DMS53 (cell line): Measurements from ENCODE around the gene TBC1D2B.

Experiments used
- DNase-seq: peaks from one replicate; lab custom pipeline; 2025; lab: John Stamatoyannopoulos, UW

TBC1D2B gene

DNA sequence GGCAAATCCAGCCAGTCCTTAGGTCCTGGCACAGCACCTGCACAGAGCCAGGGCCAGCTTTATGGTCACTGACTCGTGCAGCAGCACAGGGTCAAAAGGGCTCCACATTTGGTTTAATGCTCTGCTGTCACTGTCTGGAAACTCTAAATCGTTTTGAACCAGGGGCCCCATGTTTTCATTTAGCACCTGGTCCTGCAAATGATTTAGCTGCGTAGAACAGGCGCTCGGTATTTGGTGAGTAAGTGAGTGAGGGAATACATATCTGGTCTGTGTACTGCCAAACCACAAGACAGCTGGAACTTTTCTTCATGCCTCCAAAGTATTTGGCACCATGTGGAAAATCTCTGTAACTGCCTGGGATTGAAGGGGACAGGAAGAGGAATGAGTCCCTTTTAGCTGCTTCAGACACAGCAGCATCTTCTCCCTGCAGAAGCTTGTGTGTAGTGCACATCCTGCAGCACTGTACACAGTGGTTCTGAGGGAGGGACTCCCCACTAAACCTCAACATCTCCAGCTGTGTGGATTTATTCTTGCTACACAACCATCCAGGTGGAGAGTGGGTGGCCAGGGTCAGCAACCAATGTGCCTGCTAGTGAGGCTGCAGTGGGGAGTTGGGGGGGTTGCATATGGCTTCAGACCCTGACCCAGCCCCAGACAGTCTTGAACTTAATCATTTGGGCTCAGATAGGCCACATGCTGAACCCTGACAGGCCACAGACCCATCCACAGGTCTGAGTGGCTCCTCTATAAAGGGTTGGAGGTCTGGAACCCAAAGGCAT is 15.9 kb upstream of the TBC1D2B start:
- no peak for DNase-seq

DNA sequence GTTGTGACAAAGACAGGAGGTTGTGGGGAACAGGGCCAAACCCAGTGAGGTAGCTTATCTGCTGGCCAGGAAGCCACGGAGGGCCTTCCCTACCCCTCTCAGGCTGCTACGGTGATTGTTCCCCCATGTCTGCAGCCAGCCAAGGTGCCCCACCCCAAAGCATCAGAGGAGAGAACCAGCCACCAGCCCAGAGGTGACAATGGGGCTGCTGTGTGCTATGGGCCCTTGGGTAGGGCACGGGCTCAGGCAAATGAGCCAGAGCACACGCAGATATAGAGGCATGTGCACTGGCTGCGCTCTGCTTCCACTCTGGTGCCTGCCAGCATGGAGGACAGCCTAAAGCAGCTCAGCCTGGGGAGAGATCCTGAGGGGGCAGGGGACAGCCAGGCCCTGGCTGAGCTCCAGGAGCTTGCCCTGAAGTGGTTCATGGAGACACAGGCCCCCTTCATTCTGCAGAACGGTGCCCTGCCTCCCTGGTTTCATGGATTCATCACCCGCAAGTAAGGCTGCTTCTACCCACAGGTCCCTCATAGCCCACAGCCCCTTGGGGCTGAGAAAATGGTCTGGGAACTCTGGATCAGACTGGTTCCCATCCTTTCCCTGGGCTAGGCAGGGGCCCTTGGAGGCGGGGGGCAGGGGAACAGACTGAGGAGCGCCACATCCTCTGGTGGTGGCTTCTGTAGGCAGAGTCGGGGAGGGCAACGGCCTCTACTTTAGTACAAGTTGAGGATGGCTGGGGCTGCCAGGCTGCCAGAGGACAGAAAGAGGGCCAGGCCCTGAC is 14.9 kb upstream of the TBC1D2B start, which contains the start of gene SH2D7:
Gene SH2D7 (plus strand): TSS at position 301 of the 781 bp plus-strand sequence. CDS start 24 bp downstream, at position 325.
- no peak for DNase-seq

DNA sequence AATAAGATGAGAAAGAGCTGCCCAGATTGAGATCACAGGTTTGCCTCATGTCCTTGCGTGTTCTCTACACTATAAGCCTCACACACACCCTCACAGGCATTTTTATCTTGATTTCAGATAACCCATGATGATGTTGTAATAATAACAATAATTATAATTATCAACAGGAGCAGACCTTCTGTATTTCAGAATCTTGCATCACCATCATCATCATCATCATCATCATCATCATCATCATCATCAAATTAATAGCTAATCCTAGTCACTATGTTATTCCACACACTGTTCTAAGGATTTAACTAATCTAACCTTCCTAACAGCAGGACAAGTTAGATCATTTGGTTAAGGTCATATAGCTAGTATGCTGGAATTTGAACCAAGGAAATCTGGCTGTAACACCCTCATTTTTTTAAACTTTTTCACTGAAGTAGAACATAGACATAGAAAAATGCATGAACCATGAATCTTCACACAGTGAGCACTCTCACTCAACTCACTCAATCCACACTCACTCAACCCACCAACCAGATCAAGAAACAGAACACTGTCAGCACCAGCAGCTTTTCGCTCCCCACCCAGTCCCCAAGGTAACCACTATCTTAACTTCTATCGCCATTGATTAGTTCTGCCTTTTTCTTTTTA is 13.0 kb upstream of the TBC1D2B start:
- DNase-seq: no peak

DNA sequence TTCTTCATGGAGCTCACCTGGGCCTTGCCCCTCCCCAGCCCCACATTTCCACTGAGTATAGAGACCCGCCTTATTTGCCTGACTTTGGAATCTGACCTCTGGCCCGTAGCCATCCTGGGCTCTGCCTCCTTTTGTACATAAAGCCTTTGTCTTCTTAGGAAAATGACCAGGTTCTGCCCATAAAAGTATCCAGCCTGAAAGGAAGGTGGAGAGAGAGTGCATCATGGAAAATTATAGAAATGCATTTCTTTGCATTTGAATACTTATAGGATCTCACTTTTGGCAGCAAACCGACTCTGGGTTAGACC is 11.2 kb upstream of the TBC1D2B start:
- DNase-seq: no peak

DNA sequence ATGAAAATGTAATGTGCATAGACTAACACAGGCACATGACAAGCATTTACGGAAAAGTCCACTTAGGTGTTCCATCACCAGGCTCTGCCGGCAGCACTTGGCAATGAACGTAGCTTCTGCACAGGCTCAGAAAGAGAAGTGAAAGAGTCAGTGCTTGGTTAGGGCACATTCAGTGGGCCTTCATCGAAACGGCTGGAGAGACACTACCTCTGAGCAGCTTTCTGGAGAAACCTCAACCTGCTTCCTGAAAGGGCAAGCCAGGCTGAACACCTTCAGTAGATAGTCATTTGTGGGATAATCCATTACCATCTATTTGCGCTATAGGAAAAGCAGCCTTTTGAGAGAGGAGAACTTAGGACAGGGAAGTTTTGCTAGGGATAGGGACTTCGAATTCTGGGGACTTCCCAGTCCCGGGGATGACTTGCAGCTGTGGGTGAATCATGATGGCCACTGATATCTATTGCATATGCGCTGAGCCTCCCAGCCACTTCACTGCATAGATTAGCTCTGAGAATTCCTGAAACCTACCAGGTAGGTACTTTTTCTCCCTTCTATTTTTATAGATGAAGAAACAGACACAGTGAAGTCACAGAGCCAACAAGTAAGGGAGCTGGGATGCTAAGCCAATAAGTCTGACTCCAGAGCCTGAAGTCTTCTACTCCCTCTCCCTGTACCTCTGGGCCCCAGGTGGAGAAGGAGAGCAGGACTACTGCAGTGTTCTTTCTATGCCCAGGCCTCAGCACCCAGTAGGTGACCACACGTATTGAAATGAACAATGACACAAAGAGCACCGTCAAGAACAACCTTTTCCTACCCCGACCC is 10.7 kb upstream of the TBC1D2B start:
- no peak for DNase-seq

DNA sequence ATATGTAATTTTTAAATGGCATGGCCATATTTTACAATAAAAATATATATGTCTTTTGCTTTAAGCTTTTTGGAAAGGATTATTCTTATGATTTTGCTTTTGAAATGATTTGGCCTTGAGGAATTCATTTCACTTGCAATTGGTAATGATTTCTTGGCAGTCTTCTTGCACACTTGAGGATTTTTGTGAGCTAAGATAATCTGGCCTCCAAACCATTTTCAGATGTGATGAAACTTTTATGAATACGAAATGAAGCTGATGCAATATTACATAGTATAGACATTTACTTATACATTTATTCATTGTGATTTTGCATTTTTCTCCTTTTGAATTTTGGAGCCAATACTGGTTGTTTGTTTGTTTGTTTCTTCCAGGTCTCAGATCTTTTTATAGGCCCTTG is 8.4 kb upstream of the TBC1D2B start:
- DNase-seq: no peak

DNA sequence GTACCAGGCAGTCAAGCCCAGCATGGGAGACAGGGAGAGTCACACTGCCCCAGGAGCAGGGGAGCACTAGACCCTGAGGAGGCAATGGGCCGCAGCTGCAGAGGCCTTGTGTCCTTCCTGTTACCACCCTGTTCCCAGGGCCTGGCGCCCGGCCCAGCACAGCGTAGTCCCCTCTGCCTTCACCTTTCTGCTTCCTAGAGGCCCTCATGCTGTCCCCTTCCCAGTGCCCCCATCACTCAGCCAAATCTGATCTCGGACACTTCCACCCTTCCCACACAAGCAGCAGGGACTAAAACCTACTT is 6.9 kb upstream of the TBC1D2B start:
- DNase-seq: no peak

DNA sequence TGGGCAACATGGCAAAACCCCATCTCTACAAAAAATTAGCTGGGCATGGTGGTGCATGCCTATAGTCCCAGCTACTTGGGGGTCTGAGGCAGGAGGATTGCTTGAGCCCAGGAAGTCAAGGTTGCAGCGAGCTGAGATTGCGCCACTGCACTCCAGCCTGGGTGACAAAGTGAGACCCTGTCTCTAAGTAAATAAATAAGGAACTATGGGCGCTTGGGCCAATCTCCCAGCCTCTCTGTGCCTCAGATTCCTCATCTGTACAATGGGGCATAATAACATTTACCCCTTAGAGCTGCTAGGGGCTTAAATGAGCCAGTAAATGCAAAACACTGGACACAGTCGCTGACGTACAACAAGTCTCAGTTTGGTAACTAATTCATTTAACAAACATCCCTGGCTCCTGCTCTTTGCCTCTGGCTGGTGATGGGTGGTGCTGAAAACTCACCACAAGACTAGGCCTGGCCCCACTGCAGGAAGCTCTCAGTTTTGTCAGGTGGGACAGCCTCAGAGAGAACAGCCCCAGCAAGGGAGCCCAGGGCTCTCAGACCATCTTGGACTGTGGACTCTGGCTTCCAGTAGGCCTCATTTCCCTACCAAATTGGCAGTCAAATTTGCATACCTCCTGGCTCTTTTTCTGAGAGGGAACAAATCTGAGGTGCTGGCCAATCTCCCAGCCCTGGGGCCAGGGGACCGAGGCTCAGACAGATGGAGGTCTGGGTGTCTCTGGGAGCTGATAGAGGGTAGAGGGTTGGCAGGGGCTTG is 6.4 kb upstream of the TBC1D2B start:
- no peak for DNase-seq

DNA sequence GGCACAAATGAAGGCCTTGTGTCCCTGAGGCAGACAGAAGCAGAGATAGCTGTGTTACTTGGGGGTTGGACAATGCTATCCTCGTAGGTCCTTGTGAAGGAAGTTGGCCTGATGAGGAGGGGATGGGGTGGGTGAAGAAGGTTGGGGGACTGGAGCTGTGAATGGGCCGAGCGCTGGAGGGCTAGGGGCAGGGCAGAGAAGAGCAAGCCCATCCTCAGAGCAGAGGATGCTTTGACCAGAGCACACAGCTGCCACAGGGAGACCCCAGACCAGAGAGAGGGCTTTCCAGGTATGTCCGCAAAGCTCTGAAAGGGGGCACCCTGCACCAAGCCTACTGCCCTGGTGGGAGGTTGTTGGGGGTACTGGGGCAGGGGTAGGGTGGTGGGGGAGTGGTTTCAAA is 5.7 kb upstream of the TBC1D2B start:
- no peak for DNase-seq

DNA sequence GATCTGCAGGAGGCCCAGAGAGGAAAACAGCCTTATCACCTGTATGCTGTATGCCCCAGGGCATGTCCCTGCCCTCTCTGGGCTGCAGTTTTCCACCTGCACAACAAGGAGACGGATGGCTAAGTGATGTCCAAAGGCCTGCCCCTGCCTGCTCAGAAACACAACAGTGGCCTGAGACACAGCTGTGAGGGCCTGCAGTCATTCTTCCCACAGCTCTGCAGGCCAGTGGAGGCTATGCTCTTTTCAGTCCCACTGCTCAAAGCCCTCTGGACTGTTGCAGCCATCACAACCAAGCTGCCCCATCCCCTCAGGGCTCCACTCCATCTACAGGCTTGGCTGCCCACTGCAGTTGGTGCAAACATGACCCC is 5.2 kb upstream of the TBC1D2B start:
- no peak for DNase-seq

DNA sequence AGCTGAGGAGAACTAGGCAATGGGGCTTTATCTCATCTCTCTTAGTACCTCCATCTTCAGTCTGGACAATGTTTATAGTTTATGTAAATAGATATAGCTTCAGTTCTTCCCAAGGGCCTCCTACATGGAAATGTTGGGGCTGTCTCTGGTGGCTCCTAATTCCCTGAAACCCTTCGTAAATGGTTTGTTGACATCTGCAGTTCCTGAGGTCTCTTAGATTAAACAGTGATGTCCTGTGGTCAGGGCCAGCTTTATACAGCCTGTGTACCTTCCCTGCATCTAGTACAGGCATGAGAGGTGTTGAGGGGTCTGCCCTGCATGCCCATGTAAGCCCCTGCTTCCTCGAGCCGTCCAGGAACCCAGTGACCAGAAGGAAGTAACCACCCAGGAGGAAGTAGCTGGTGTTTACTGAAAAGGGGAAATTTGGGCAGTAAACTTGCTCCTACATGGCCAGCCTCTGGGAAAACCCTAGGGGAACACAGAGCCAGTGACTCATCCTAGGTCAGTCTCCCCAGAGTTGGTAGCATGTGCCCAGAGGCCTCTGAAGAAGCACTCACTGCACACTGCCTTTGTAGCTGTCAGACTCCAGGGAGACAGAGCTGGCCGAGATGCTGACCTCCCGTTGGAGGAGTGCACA is 4.7 kb upstream of the TBC1D2B start:
- no peak for DNase-seq

DNA sequence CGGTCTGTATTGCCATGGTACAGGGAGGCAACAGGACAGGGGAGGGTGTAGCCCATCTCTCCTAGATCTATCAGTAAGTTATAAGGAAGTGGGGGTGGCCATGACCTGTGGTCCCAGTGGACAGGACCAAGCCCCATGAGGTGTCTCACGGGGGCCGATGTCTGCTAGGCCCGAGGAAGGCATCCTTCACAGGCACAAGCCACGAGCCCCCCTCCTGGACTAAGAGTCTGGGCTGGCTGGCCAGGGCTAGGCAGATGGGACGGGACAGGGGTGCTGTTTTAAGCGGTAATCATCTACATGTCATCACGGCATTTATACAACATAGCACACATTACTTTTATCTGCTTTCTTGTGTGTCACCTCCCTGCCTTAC is 2.6 kb upstream of the TBC1D2B start:
- no peak for DNase-seq

DNA sequence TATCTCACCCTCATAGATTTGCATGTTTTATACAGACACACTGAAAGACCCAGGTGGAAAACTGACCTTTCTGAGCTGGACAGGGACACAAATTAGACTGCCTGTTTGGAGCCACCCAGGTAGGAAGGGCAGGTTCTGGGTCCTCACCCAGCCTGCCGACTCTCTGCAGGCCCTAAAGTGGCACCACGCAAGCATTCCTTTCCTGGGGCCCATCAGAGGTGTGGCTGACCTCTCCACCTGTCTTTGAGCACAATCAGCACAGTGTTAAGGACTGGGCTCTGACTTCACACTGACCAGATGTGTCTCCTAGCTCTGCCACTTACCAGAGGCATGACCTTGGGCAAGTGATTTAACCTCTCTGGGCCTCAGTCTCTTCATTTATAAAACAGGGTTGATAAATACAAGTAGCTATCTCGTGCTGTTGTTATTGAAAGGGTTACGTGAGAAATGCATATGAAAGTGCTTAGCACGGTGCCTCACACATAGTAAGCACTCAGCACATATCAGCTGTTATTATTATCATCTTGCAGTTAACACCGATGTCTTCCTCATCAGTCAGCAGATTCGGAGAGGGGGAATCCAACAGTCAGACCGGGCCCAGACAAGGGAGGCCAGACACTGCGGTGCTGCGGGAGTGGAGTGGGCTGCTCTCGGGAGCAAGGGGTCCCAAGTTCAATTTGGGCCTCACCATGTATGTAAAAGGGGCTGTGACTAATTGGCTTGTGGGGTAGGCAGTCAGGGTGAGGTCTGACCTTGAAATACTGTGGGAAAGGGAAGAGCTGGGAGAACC is 2.0 kb upstream of the TBC1D2B start:
- peak; percentile 10 for DNase-seq

DNA sequence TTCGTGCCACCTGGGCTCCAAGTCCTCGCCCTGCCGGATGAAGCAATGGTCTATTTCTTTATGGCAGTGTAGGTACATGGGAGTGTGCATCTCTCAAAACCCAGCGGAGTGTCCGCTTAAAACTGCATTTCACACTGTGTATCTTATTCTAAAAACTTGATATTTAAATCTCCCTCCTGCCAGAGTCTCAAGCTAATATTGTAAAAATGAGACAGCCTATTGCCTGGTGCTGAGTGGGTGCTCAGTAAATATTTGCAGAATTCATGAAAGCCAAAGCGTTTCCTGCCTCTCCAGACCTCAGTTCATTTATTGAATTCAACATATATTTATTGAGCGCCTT is 330 bp upstream of the TBC1D2B start:
- DNase-seq: peak; percentile 69

DNA sequence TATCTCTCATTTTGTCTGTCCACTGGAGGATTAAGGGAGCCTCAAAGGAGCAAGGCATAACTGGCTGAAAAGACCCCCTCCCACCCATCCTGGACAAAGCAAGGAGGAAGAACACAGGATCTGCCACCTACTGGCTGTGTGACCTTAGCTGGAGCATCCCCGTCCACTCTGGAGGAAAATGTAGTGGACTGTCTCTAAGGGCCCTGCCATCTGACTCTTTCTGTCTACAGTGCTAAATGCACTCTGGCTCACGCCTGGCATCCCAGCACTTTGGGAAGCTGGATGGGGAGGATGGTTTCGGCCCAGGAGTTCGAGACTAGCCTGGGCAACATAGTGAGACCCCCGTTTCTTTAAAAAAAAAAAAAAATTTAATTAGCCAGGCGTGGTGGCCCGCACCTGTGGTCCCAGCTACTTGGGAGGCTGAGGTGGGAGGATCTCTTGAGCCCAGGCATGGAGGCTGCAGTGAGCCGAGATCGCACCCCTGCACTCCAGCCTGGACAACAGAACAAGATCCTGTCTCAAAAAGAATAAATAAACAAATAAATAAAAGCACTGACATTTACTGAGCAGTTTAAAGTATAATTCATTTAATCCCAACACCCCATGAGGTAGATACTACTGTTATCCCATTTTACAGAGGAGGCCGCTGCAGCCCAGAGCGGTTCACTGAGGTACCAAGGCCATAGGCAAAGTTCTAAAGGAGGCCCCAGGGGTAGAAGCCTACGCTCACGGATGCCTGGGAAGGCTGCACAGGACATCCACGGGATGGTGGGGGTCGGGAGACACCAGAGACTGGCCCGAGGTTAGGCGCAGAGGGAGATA is 1.1 kb downstream of the TBC1D2B start:
- peak; percentile 28 for DNase-seq

DNA sequence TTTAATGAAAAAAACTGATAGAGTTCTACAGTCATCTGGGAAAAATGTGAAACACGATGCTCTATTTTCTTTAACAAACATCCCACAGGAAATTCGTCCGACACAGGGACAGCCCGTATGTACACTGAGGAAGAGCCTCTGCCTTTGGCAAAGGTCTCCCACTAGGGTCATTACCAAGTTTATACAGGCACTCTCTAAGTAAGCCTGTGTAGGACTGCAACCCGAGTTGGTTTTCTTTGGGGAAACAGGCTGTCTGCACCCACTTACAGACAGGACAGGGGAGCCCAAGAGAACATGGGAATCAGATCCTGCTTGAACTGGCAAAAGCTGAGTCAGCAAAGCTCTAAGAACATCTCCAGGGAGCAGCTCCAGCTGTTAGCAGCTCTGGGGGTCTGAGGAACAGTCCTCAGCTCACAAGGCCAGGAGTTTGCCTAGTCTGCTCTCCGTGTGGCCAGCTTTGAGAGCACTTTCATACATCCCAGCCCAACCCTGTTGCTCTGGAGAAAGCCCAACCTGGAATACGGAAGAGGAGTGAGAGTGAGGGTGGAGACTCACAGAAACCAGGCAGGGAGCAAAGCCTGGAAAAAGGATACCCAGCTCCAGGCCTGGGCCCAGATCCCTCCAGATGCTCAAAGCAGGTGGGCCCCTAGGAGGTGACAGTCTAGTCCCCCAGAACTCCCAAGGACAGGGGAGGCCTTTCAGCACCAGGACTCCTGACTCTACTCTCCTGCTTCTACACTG is 1.9 kb downstream of the TBC1D2B start:
- peak; percentile 77 for DNase-seq

DNA sequence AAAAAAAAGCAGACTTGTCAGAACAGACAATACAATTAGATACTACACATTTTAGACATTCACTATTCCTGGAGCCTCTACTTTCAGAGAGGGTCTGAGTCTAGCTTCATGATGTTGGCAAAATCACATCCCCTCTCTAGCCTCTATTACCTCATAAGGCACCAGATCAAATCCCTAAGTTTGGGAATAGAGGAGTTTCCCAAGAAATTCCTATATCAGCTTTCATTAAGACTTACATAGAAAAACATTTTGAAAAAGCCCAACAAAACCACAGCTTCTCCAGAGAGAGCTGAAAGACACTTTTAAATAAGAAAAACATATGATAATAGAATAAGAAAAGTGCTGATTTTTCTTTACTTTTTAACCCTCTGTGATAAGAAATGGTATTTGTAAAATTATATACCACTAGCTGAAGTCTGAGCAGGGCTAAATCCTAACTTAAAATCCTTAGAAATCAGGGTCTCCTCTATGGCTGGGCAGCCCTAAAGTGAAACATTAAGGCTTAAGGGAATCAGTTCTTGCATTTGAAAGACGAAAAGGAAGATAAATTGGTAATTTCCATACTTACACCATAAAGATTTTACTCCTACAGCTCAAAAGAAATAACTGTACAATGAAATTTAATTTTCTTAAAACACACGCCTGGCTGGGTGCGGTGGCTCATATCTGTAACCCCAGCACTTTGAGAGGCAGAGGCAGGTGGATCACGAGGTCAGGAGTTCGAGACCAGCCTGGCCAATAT is 4.3 kb downstream of the TBC1D2B start:
- no peak for DNase-seq
